Body of pancreas (tissue), 4 donors: Measurements from ENCODE around the gene ZNF365. TPM values are rescaled to one million over a fixed set of nuclear protein-coding genes. Genes with fewer than 3 reads are reported as not detected.

Source experiments
- ATAC-seq: fragments of 150-250 bp; one replicate; pipeline ENCODE4 v1.9.1; 2016
- DNase-seq, 4 donors: peaks; one replicate each; pipeline ENCODE4 v3.0.0-alpha.2; 2019
- H3K27ac ChIP-seq, 4 donors: fragments of 200-600 bp; sonication (generic); 1 replicate in 3 of 4; 2 replicates in 1 of 4; pipeline versions ENCODE4 v1.5.1 to v1.6.1; 2016 to 2019; ENCODE audit warnings: mild to moderate bottlenecking in 1 of 4, mixed read lengths in 1 of 4, moderate library complexity in 1 of 4
- H3K27me3 ChIP-seq, 2 donors: fragments of 200-600 bp; sonication (generic); one replicate each; pipeline ENCODE4 v1.6.0; 2016; ENCODE audit warnings: mild to moderate bottlenecking in 1 of 2
- H3K36me3 ChIP-seq, 2 donors: fragments of 200-600 bp; sonication (generic); replicated peaks in 1 of 2; 2 replicates each; pipeline ENCODE4 v1.5.1; 2016; ENCODE audit warnings: low read depth in 2 of 2; ENCODE audit not compliant: insufficient read depth in 1 of 2
- H3K4me1 ChIP-seq: fragments of 200-600 bp; sonication (generic); one replicate; pipeline ENCODE4 v1.6.0; 2016
- H3K4me3 ChIP-seq, 2 donors: fragments of 200-600 bp; sonication (generic); 1 replicate in 1 of 2; 2 replicates in 1 of 2; pipeline ENCODE4 v1.5.1; 2016 to 2019
- H3K9me3 ChIP-seq, 3 donors: fragments of 200-600 bp; sonication (generic); 1 replicate in 2 of 3; 2 replicates in 1 of 3; pipeline ENCODE4 v1.5.1; 2016
- CTCF ChIP-seq, 7 experiments: fragments of 450-650 bp in 4 of 7; fragments of 200-600 bp in 3 of 7; sonication (generic) in 3 of 7; IDR thresholded peaks; one replicate each; pipeline ENCODE4 v1.5.1; 2016 to 2019; ENCODE audit warnings: antibody characterized with exemption in 7 of 7
- POLR2A ChIP-seq, 3 donors: fragments of 450-650 bp; IDR thresholded peaks; one replicate each; pipeline ENCODE4 v1.6.1; 2016; ENCODE audit warnings: antibody characterized with exemption in 3 of 3, mild to moderate bottlenecking in 2 of 3
- WGBS, 2 donors: methylation state at CpG; one replicate each; pipeline ENCODE4 v1.1.5; 2017; 5-methylcytosine and 5-hydroxymethylcytosine counted together
- intact Hi-C: fragments of 100-400 bp; cut with DNase I; formaldehyde crosslinking; loops from one replicate; pipeline ENCODE4 v1.15.1; 2023
- total RNA-seq, 2 donors: library from RNA; depleted of rRNA; stranded (reverse); fragments of >200 nt; gene quantifications; one replicate each; pipeline ENCODE4 v1.1.0, GENCODE V29; 2016

ZNF365 gene
- total RNA-seq, 2 donors from 2014 or later = 1.0 to 1.6 TPM

DNA sequence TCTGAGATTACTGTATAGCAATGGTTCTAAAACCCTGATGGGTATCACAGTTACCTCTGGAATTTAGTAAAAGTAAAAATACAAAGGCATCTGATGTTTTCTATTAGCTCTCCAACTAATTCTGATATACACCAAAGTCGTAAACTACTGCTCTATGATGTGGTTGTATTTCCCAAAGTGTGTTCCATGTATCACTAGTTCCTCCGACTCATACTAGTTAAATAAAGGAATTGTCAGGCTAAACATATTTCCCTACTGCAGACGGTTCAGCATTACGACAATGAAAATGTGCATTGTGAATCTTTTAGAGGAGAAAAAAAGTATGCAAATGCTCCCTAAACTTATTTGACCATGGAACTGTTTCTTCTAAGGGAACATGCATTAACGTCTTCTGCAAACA lies 38.9 kb downstream of the ZNF365 start:
- 57 to 63% methylated on average over 5 of the region's 5 CpGs for WGBS, 2 donors
- intact Hi-C loops = no loop called here
- no peak overlapping the region for H3K27ac ChIP-seq

DNA sequence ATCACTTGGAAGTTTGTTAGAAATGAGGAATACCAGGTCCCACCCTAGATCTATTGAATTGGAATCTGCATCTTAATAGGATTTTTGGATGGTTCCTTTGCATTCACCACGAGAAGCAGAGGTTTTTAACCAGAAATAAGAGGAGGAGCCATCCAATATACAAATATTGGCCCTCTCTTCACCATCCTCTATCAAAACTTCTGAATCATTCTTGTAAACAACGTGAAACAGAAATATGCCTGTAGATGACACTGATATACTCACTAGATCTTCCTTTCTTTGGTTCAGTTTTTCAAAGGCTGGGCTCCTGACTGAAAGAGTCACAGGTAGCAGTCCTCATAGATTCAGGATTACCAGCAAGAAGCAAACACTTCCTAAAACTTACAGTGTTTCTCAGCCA lies 39.5 kb downstream of the ZNF365 start:
- WGBS, 2 donors = 39% methylated on average over 2 of the region's 2 CpGs
- DNase-seq (no peak), ATAC-seq (no peak)
- Histone ChIP-seq H3K27ac (no peak overlapping the region), H3K9me3 (peaks cover 0 to 9% (median 0%) of the 10 kb centered on the region in 3 donors), H3K4me1 (no peaks in the 10 kb centered on the region), H3K27me3 (no peaks in the 10 kb centered on the region), H3K4me3 (no peak overlapping the region), H3K36me3 (no peaks in the 10 kb centered on the region)
- intact Hi-C loops = no loop called here
- TF ChIP-seq POLR2A (IDR thresholded peaks at IDR 0.05) (no peak), CTCF (IDR thresholded peaks at IDR 0.05) (no peak)

More for the DNA sequence above, 38.9 kb downstream of the ZNF365 start:
- DNase-seq = no peak
- Histone ChIP-seq H3K4me3 (no peak overlapping the region), H3K4me1 (no peaks in the 10 kb centered on the region), H3K36me3 (no peaks in the 10 kb centered on the region), H3K27me3 (no peaks in the 10 kb centered on the region), H3K9me3 (peaks cover 0 to 9% (median 0%) of the 10 kb centered on the region in 3 donors)
- ATAC-seq = no peak
- TF ChIP-seq POLR2A (IDR thresholded peaks at IDR 0.05) (no peak), CTCF (IDR thresholded peaks at IDR 0.05) (no peak)

- Histone ChIP-seq H3K9me3 (peaks cover 0 to 3% (median 0%) of the 10 kb centered on the region in 3 donors), H3K4me1 (no peaks in the 10 kb centered on the region), H3K27me3 (no peaks in the 10 kb centered on the region), H3K27ac (no peak overlapping the region), H3K4me3 (no peak overlapping the region), H3K36me3 (no peaks in the 10 kb centered on the region)
- DNase-seq (no peak), ATAC-seq (no peak)
- TF ChIP-seq POLR2A (IDR thresholded peaks at IDR 0.05) (no peak), CTCF (IDR thresholded peaks at IDR 0.05) (no peak)
- WGBS, 2 donors = 33 to 42% methylated on average over 1 of the region's 1 CpG
- intact Hi-C loops = no loop called here
These were observed 40.2 kb downstream of the ZNF365 start for GRCh38 chr10:62414359-62414758.

DNA sequence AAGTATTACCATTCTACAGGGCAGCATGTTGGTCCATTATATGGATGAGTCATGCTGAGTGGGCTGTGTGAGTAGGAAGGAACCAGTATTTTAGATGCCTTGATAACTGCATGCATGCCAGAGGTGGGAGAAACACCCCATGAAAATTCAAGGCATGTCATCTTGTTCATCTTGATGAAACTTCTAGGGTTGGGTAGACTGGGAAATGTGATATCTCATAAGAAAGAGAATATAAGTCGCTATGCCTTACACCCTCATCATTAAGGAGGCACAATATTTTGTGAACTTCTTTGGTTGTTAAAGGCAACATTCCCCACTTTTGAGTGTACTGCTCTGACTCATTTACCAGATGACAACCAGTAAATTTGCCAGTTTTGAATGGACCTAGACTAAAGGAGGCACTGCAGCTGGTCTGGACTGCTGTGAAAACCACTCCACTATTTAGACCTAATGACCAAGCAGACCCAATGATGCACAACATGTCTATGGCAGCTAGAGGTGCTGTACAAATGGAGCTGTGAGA lies 48.0 kb downstream of the ZNF365 start:
- Histone ChIP-seq H3K36me3 (no peaks in the 10 kb centered on the region), H3K4me3 (no peak overlapping the region), H3K4me1 (no peaks in the 10 kb centered on the region), H3K9me3 (no peaks in the 10 kb centered on the region), H3K27me3 (no peaks in the 10 kb centered on the region), H3K27ac (no peak overlapping the region)
- TF ChIP-seq POLR2A (IDR thresholded peaks at IDR 0.05) (no peak), CTCF (IDR thresholded peaks at IDR 0.05) (no peak)
- WGBS, 2 donors = 20 to 71% methylated on average over 1 of the region's 1 CpG
- no peak for DNase-seq
- intact Hi-C loops = no loop called here
- no peak for ATAC-seq

DNA sequence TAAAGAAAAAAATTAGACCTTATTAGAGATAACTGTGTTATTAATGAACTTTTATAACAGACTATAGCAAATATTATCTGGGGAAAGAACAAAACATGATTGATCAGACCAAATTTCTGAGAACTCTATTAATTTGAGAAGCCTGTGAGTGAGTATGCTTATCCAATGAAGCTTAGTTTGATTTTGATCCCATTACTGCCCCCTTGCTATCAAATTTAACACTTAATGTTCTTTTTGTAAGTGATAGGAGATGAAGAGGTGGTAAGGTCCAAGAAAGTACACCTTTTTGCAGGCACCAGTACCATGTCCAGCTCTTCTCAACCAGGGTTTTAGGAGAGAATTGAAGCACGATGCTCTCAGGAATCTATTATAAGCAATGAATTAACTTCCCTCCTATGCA lies 49.9 kb downstream of the ZNF365 start:
- Histone ChIP-seq H3K27ac (no peak overlapping the region), H3K4me3 (no peak overlapping the region), H3K4me1 (no peaks in the 10 kb centered on the region), H3K27me3 (no peaks in the 10 kb centered on the region), H3K9me3 (no peaks in the 10 kb centered on the region), H3K36me3 (no peaks in the 10 kb centered on the region)
- intact Hi-C loops = no loop called here
- DNase-seq (no peak), ATAC-seq (no peak)
- TF ChIP-seq POLR2A (IDR thresholded peaks at IDR 0.05) (no peak), CTCF (IDR thresholded peaks at IDR 0.05) (no peak)
- WGBS, 2 donors = 64 to 77% methylated on average over 1 of the region's 1 CpG
